G401.6 (cell line): ENCODE measurements around the gene HINFP.
"Not testable (repeated sequence)": the region's sequence is repeated elsewhere in the genome, so short reads cannot be mapped to it uniquely, and the experiment has no call there.

ENCODE experiments used
- FAIRE-seq: peaks from 2 replicates; lab custom pipeline; 2012; peaks lifted over from hg19 to GRCh38; lab: Jason Lieb, UNC

Gene HINFP

DNA sequence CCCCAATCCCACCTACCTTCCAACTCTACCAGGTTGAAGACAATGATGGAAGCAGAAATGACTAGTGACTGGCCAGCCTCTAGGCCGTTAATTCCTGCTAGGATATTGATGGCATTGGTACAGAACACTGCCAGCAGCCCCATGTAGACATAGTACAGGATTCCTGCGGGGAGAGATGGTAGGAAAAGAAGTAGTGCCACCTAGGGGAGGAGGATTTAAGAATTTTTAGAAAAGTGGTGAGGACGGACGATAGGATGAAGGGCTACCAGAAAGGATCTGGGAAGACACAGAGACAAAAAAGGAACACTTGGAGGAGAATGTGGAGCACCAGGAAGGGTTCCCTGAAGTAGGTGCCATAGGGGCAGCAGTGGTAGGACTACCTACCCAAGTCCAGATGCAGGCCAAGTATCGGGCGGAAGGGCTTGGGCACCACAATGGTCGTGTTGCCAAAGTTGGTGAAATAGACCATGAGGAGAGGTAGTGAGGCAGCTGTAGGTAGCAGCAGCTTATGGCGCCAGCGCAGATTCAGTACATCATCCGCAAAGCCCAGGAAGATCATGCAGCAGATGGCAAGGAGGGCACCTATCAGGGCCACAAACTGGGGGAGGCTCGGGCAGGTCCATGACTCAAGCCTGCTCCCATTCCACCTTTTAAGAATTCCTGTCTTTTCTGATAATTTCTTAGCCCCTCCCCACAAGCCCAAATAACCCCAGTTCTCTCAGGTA is 21.0 kb upstream of the HINFP start:
- peak; percentile 82 for FAIRE-seq

- FAIRE-seq: no peak
Observed at GRCh38 chr11:119100994-119101758, 20.2 kb upstream of the HINFP start.

GRCh38 chr11:119101759-119102423 is 19.5 kb upstream of the HINFP start, which contains the start of gene DPAGT1:
TSS of gene DPAGT1 (minus strand) at chr11:119101853. CDS start at chr11:119101655, 198 bp downstream.
- FAIRE-seq: peak; percentile 96

GRCh38 chr11:119103161-119103664 is 18.2 kb upstream of the HINFP start:
- FAIRE-seq: not testable (repeated sequence)

DNA sequence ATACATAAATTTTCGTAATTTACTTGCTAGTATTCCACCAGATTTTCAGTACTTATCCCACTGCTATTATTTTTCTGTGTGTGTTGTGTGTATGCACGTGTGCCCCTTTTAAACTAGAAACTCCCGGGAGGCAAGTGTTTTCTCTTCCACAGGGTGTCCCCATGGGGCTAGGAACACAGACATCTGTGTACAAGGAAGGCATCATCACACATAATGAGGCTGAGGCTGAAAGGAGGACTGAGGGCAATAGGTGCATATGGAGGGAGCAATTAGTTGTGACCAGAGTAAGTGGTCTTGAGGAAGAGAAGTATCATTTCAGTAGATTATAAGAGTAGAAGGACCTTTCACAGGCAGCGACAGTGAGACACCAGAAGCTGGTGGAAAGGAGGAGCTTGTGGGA is 17.6 kb upstream of the HINFP start:
- FAIRE-seq: no peak

DNA sequence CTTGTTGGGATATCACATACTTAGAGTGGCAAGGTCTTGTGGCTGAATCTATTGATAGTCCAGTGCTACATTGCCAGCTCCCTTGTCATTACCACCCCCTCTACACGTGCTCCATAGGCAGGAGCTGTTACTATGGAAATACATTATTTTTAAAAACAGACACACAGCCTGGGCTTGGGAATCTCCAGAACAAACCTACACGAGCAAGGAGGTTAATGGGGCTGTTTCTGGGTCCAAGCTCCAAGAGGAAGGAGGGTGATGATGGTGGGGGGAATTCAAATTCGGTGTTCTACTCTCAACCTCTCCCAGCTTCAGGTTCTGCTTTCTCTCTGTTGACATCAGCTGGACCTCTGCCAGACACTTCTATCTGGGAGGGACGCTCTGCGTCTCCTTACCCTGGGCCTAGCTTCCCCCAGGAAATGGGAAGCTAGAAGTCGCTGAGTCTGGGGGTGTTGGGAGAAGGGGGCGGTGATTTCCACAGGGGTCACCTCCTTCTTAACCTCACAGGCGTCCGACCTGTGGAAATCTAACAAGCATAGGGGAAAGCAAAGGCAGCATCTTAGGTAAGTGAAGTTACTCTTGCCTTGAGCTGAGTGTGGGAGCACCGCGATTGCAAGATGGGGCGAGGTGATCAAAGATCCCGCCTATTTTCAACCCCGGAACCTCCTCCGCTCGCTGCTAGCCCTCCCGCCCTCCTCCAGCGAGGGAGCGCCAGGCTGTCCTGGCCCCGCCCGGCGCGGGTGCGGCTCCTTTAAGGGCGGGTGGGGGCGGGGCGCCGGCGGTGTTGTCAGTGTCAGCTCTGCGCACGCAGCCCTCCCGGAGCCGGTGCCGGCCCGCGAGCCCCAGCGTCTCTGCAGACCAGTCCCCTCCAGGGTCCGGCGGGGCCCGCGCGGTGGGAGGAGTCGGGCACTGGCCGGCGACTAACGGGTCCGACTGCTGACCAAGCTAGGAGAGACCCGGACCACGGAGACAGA is 14.5 kb upstream of the HINFP start, which contains the start of gene C2CD2L:
Gene C2CD2L (plus strand): TSS at position 781 of the 974 bp plus-strand sequence. CDS start 398 bp downstream, outside the sequence.
- FAIRE-seq: peak; percentile 30

GRCh38 chr11:119107538-119108145 is 13.7 kb upstream of the HINFP start:
- FAIRE-seq: no peak

DNA sequence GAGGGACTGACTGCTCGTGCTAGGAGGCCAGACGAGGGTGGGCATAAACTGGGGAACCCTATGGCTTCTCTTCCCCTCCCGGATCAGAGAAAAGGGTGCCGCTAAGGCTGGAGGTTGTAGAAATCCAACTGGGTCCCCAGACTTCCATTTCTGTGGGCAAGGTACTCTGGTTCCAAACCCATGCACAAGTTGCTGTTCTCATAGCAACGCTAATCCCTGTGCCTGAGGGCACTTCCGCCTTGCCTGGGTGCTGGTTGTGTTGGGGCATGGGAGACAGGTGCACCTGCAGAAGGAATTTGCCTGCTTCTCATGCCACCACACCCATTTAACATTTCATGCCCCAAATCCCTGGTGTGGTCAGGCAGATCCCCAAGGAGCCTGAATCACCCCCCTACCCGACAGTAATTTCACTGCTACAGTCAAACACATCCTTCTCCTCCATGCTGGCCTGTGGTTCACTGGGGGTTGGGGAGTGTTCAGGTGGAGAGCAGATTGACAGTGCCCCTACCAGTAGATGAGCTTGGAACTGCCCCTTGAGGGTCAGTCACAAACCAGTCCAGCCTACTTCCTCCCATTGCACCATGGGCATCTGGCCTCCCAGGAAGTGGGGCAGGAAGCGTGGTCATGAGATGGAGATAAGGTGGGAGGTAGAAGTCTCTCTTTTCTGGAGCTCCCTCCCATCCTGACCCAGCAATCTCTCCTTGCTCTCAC is 13.1 kb upstream of the HINFP start:
- FAIRE-seq: no peak

GRCh38 chr11:119108857-119109221 is 12.5 kb upstream of the HINFP start:
- FAIRE-seq: no peak

DNA sequence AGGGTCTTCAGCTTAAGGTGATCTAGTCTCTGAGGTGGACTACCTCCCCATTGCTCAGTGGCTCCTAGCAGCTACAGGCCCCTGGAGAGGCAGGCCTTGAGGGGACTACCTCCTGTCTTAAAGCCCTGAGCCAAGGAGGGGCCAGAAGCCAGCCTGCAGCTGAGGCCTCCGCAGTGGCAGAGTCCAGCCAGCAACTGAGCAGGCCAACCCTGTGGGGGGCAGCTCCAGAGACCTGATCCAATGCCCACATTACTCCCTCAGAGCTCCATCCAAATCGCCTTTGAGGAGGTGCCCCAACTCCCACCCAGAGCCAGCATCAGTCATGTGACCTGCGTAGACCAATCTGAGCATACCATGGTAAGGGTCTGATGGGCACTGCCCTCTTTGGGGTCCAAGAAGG is 11.5 kb upstream of the HINFP start:
- no peak for FAIRE-seq

DNA sequence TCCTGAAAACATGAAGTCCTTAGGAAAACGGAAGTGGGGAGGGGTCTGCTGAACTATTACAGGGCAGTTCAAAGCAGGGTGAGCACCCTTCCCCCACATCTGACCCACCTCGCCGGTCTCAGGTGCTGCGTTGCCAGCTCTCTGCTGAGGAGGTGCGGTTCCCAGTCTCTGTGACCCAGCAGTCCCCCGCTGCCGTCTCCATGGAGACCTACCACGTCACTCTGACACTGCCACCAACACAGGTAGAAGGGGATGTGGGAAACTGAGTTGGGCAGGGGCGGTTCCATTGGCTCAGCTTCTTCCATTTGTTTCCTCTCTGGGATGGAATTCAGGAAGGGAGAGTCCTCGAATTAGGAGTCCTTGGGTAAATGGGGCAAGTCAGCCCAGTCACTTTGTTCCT is 10.9 kb upstream of the HINFP start:
- no peak for FAIRE-seq

DNA sequence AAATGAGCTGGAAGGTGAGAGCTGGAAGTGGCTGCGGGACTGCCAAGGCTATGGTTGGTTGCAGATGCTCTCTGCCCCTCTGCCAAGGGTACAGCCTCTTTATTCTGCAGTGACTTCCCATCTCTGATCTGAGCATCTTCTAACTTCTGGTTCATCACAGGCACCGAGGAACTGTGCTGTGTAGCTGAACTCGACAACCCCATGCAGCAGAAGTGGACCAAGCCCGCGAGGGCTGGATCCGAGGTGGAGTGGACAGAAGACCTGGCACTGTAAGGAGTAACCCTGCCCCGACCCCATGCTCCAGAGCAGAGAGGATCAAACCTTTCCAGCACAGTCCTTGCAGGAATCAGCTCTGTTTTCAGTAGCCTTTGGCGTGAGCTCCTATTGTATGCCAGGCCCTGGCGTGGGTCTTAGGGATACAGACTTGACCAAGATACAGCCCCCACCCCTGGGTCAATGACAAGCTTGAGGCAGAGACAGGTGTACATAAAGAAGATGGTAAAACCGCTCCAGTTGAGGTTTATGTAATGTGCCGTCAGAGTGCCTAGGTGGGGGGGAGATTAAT is 9.9 kb upstream of the HINFP start:
- no peak for FAIRE-seq

DNA sequence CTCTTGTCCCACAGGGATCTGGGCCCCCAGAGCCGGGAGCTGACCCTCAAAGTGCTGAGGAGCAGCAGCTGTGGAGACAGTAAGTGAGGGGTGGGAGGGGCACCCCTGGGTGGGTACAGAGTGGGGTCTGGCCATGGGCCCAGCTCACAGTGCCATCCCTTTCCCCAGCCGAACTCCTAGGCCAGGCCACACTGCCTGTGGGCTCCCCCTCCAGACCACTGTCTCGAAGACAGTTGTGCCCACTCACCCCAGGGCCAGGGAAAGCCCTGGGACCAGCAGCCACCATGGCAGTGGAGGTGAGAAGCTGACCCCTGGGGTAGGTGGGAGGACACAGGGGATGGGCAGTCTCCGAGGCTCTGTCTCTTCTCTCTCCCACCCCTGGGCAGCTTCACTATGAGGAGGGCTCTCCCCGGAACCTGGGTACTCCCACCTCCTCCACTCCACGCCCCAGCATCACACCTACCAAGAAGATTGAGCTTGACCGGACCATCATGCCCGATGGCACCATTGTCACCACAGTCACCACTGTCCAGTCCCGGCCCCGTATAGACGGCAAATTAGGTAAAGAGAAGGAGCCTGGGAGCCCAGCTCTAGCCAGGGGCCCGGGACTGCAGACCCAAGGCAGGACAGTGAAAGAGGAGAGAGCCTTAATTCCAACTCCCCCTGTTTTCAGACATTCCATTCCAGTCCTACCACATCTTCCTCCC is 8.9 kb upstream of the HINFP start:
- FAIRE-seq: no peak

DNA sequence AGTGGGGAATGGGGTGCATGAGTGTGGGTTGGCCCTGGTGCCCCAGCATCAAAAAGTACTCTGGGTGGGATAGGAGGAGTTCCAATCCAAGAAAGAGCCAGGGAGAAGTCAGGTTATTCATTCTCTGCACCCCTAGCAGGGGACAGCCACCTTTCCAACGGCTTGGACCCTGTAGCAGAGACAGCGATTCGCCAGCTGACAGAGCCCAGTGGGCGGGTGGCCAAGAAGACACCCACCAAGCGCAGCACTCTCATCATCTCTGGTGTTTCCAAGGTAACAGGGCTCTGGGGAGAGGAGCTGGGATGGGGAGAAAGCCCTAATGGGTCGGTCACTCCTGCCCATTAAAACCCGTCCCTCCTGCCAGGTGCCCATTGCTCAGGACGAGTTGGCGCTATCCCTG is 7.7 kb upstream of the HINFP start:
- FAIRE-seq: no peak

DNA sequence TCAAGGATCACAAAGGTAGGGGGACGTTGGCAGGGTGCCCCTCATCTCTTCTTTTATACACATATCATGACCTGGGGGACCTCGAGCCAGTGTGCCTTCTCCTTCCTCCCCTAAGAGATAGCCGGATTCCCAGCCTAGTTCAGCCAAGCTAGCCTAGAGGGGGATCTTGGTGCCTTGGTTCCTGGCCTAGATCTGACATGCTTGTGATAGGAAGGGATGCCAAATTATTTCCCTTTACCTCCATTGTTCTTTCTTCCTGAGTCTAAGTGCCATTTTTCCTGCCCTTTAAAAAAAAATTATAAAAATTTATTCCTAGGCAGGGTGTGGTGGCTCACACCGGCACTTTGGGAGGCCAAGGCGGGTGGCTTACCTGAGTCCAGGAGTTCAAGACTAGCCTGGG is 7.0 kb upstream of the HINFP start:
- FAIRE-seq: no peak

DNA sequence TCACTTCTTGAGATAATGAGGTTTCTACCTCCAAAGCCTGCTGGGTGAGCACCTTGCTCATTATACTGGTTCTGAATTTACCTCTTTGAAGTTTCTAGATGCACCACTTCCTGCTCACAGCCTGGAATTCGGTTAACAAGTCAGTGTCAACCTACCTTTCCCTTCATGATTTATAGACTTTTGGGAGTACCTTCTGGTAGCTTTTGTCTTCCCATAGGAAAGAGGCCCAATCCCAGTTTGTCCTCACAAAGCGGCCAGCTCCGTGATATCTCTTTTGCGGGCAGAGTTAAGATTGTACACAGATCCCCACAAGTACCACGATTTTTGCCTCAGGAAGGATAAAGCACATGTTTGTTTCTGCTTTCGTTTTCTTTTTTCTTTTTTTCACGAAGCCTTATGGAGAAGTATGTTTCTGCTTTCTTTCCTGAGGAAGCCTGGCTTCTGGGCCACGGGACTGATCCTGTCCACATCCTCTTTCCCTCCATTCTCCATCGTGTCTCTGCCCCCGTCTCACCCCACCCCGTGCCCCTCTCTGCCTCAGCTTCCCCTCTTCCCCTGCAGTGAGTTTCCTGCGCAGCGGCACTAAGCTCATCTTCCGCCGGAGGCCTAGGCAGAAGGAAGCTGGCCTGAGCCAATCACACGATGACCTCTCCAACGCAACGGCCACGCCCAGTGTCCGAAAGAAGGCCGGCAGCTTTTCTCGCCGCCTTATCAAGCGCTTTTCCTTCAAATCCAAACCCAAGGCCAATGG is 5.7 kb upstream of the HINFP start:
- FAIRE-seq: no peak

GRCh38 chr11:119116235-119116594 is 5.2 kb upstream of the HINFP start:
- no peak for FAIRE-seq

GRCh38 chr11:119116601-119117000 is 4.8 kb upstream of the HINFP start:
- FAIRE-seq: no peak
